ENCODE data around the gene CNPY4.

CNPY4 gene

DNA sequence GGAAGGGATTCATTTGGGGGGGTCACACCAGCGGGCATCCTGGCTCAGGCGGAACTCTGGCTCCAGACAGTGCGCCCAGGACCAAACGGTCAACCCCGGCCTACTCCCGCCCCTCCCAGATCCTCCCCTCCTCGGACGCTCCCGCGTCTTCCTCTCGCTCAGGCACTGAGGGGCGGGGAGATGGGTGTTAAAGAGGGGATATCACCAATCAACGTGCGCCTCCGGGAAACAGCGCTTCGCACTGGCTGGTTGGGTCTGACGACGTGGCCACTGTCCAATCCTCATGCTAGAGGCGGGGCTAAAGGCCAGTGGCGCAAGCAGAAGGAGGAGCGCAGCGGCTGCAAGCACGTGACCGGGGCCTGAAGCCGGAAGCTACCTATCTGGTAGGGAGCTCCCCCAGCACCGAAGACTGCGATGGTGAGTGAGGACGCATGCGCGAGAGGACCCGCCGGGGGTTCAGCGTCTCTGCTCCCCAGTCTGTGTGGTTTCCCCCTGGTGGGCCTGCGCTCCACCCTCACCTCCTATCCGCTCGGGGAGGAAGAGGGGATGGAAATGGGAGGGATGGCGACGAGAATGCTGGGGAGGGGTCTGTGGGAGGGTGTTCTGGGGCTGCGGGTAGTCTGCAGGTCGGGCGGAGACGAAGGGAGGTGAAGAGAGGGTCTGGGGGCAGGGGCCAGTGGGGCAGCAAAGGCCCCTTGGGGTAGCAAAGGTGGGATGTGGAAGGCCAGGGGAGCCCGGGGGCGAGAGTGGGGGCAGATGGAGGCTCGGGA lies 29.3 kb downstream of the CNPY4 start, which contains the start of gene LAMTOR4:
Gene LAMTOR4, plus strand, starts transcription at position 360 of the 770 bp plus-strand sequence. Its CDS starts 55 bp downstream, at position 415.
- peak; percentile 99 for DNase-seq (ENCODE audit: low spot score)

DNA sequence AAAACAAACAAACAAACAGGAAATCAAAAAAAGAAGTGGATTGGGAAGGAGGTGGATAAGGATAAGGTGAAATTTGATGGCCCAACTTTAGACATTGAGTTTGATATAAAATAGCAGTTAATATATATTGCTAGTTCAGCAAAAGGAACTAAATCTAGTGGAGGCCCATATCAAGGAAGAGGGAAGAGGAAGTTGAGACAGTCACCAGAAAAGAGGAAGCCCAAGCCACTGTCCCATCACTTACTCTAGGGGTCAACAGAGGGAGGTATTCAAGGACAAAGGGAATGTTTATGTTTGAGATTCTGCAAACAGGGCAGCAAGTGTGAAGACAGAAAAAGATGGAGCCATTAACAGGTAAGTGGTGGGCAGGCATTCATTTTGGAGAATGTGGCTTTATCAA lies 33.0 kb downstream of the CNPY4 start:
- DNase-seq (ENCODE audit: low spot score), result no peak

DNA sequence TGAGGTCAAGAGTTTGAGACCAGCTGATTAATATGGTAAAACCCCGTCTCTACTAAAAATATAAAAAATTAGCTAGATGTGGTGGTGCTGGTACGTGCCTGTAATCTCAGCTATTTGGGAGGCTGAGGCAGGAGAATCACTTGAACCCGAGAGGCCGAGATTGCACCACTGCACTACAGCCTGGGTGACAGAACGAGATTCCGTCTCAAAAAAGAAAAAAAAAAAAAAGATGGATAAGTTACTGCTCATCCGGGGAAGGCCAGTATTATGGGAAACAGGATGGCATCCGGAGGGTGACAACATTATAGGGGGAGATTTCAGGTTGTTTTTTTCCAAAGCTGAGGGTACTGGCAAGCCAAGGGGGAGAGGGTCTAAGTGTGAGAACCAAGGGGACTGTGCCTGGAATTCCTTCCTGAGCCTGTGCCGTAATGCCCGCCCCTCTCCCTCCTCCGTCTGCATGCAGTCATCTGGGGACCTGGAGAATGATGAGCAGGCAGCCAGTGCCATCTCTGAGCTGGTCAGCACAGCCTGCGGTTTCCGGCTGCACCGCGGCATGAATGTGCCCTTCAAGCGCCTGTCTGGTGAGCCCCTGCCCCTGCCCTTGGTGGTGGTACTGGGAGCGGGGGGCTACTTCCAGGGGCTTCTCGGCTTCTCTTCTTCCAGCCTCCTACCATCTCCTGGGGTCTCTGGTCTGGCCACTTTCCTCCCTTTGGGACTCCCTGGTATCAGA lies 33.7 kb downstream of the CNPY4 start:
- no peak for DNase-seq (ENCODE audit: low spot score)

DNA sequence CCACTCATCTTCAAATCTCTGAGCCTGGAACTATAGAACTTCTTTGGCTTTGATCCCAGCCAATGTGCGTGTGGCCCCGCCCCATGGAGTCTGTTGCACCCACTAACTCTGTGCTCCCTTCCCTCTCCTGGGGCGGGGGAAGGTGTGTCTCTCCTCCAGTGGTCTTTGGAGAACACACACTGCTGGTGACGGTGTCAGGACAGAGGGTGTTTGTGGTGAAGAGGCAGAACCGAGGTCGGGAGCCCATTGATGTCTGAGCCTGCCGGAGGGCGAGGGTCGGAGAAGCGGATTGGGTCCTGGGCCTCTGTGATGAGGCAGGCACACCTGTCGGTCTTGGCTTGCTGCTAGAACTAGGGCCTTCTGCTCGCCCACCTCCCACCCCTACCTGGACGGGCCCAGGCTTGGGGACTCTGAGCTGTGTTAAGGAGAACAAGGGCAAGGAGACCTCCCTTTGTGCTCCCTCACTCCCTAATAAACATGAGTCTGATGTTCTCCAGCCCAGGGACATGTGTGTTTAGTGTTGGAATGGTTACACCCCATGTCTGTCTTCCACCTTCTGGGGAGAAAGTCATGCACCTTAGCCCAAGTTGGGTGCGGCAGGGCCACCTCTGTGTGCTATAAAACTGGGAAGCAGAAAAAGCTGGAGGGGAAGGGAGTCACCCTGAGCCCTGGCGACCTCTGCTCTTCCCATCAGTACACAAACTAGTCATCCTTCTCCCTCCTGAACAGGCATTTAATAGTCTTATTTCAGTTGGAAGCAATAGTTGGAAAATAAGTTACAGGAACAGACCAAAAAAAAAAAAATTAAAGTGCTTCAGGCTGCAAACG lies 34.5 kb downstream of the CNPY4 start:
- DNase-seq (ENCODE audit: low spot score), result no peak

DNA sequence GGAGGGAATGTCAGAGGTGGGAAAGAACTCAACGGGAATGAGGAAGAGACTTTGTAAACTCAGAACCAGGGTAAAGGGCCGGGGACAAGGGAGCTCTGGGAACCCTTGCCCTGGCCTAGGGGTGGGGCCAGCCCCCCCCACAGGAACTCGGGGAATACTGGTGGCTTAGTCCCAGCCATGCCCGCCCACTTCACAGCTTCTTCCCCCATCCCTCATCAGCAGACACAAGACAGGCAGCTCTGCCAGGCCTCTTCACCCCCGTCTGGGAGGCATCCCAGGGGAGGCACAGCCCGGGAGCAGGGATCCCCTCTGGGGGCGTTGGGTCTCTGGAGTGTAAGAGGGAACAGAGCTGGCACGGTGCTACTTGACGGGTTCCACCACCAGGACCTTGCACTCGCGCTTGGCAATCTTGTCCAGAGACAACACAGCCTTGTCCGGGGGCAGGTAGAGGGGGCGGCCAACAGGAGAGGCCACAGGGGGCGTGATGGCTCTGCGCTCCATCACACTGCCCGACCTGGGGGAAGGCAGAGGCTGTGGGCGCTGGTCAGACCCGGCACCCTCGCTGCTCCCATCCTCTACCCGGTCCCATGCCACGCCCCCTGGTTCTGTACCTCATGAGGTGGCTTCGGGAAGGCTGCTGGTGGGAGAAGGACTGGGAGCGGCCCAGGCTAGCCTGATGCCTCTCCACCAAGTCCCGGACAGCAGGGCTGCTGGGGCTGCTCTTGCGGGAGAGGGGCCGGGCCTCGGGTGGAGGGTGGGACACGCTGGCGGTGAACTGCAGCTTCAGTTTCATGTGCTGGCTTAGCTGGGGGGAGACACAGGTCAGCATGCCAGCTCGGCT lies 35.4 kb downstream of the CNPY4 start:
- no peak for DNase-seq (ENCODE audit: low spot score)

DNA sequence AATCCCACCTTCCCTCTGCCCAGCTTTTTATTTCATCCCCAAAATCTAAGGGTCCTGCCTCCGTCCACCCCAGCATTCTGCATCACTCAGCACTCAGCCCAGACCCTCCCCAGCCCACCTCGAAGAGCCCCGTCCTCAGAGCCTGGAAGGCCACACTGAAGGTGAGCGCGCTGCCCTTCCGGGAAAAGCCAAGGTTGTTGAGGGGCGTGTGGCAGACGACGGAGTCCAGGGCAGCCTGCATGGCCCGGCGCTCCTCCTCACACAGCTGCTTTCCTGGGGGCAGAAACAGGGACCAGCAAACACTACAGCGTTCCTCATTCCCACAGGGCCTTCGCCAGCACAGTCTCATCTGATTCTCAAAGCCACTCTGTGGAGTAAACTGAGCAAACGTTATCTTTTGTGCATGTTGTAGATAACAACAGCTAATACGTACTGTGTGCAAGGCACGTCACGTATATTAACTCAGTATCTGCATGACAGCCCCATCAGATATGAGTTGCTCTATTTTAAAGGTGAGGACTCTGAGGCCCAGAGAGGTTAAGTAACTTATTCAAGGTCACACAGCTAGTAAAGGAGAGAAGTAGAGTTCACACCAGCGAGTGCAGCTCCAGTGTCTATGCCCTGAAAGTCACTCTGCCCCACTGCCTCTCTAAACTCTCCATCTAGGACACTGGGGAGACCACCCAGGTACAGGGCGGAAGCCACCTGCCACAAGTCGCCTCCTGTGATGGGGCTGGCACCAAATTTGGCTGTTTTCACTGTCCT lies 36.3 kb downstream of the CNPY4 start:
- no peak for DNase-seq (ENCODE audit: low spot score)

DNA sequence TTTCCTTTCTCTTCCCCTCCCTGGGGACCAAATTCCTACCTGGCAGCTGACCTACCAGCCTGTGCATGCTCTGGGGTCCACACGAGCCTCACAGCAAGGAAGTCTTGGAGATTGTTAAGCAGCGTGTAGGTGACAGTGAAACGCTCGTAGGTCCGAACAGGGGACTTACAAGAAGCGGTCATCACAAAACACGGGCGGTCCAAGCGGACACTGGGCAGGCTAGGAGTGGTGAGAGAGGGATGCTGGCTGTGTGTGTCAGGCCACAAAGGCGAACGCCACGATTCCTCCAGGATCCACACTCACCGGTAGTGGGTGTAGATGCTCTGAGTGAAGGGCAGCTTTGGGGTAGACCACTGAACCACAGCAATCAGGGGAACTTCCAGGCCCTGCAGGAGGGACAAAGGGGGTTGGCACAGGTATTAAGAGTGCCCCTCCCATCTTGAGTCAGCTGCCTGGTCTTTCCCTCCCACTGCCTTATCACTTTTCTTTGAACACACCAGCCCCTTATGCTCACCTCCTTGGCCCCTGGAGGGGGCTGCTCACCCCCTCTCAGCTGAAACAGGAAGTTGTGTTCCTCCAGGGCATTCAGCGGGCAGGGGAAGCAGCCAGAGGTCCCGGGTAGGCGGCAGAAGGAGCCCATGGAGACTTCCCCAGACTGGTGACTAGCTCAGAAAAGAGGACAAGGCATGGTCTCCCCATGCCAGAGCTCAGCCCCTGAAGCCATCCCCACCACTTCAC lies 37.1 kb downstream of the CNPY4 start:
- DNase-seq (ENCODE audit: low spot score), result no peak

DNA sequence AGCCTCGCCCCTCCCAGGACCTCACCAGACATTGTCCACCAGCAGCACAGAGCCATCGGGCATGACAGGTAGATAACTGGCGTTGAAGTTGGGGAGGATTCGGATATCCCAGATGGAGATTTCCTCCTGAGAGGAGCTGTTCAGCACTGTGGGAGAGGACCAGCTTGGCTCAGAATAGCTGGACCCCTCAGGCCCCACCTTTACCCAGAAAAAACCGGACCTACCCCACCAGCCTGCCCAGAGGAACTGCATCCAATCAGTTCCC lies 37.6 kb downstream of the CNPY4 start:
- no peak for DNase-seq (ENCODE audit: low spot score)

DNA sequence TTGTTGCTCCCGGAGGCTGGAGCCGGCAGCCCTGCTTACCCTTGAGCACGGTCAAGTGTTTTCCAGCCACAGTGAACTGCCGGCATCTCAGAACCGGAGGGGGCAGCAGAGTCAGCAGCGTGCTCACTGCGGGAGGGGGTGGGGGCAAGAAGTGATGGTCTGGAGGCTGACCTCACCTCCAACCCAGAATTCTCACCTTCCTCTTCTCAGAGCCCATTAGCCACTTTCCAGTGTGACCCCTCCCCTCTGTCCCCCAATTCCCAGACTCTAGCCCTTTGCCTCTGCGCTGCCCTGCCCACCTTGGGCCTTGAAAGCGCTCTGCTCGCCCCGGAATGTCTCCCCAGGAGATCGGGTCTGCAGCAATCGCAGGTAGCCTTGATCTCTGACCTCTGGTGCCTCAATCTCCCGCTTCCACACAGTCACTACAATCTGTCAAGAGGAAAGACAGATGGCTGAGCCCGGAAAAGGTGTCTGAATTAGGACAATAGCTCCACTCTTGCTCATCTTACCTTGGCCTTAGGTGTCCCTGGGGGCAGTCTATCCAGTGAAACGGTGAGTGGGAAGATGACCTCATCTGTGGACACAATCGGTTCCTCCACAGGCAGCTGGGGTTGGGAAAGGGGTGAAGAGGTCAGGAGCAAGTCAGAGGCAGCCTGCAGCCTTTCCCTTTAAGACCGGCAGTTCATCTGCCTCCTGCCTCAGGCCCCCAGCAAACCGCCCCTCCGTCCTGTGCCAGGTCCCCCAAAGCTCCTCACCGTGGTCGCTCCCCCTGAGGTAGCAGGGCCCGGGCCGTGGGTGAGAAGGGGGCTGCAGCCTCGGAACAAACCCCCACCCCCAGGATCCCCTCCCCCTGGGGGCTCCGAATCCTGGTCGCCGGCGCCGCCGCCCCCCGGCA lies 38.1 kb downstream of the CNPY4 start:
- no peak for DNase-seq (ENCODE audit: low spot score)

DNA sequence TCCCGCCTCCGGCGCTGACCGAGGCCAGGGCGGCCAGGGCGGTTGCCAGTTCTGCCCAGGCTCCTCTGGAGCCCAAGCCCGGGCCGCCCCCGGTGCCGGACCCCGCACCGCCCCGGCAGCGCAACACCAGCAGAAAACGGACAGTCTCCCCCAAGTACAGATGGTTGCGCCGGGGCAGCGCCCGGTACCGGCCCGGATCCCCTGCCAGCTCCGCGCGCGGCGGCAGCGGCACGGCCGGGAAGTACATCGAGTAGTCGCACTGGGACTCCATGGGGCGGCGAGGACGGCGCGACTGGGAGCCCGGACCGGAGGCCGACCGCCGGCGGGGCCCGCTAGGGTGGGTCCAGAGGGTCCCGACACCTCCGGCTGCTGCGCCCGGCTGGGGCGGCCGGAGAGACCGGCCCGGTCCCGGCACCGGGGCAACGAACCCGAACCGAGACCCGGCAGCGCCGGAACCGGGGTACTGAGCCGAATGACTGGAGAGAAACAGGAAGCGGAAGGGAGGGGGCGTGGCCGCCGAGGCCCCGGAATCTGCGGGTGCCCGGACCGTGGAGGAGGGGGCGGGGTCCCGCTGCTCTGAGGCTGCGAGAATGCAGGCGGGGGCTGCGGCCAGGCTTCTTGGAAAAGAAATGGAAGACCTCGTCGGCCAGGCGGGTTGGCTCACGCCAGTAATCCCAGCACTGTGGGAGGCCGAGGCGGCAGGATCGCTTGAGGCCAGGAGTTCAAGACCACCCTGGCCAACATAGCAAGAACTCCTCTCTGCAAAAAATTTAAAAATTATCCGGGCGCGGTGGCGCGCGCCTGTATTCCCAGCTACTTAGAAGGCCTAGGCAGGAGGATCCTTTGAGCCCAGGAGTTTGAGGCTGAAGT lies 39.0 kb downstream of the CNPY4 start, which contains the start of gene TRAPPC14:
Gene TRAPPC14, minus strand, starts transcription at position 495 of the 870 bp plus-strand sequence. Its CDS starts 224 bp downstream, at position 271.
- peak; percentile 71 for DNase-seq (ENCODE audit: low spot score)

DNA sequence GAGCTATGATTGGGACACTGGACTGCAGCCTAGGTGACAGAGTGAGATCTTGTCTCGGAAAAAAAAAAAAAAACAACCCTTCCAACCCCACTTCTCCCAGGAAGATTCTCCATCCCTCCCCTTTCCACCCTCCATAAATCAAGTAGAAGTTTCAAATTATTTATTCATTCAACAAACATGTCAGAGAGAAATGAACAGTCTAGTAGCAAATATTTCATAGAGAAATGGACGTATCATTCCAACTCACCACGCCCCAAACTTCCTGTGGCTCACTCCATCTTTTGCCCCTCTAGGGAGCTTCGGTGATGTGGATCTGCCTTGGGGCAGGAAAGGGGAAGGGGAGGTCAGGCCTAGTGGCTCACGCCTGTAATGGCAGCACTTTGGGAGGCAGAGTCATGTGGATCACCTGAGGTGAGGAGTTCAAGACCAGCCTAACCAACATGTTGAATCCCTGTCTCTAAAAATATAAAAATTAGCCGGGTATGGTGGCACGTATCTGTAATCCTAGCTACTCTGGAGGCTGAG lies 39.7 kb downstream of the CNPY4 start:
- no peak for DNase-seq (ENCODE audit: low spot score)

DNA sequence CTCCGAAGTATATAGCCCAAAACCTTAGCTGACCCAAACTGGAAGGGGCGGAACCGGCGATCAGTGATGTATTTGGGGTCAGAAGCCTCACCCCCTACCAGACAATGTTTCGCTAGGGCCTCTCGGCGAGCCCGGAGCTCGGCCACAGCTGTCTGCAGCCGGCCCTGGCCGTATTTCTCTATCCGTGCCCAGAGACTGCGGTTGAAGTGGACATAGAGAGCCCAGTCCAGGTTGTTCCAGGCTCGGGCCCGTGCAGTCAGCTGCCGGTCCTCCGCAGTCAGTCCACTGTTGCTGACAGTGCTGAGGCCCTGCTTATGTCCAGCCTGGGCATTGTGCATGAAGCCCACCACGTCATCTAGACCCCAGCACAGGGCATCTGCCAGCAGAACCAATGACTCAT lies 40.6 kb downstream of the CNPY4 start:
- no peak for DNase-seq (ENCODE audit: low spot score)

DNA sequence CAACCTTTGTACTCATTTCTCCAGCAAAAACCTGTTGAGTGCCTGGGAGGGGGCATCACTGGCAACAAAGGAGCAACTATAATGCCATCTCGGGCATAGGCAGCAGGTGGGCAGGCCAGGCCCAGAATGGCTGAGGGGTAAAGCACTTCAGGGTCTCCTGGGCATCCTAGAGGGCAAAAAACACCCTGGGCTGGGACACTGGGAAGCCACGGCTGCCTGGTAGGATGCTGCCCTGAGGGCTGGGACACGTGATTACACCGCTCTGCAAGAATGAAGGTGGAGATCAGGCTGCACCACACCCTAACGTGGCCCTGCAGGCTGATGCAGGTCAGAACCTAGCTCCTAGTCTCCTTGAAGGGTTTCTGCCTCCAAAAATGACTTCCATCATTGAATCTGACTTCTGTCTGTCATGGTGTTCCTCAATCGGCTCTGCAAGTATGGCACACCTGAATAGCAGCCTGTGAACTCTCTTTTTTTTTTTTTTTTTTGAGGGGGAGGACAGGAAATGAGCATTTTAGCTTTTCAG lies 43.6 kb downstream of the CNPY4 start:
- no peak for DNase-seq (ENCODE audit: low spot score)

DNA sequence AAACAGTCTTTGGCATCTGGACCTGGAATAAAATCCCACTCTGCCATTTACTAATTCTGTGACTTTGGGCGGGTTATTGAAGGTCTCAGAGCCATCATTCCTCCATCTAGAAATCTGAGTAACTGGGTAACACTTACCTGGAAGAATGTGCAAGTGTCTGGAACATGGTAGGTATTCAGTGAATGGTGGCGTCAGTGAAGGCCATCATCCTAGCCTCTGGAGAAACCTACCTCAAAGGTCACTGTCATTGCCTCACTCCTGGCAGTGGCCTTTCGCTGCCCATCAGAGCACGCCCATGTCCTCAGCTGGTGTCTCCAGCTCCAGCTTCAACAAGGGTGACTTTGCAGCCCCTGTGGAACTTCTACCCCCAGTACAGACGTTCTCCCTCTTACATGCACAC lies 44.4 kb downstream of the CNPY4 start:
- no peak for DNase-seq (ENCODE audit: low spot score)

DNA sequence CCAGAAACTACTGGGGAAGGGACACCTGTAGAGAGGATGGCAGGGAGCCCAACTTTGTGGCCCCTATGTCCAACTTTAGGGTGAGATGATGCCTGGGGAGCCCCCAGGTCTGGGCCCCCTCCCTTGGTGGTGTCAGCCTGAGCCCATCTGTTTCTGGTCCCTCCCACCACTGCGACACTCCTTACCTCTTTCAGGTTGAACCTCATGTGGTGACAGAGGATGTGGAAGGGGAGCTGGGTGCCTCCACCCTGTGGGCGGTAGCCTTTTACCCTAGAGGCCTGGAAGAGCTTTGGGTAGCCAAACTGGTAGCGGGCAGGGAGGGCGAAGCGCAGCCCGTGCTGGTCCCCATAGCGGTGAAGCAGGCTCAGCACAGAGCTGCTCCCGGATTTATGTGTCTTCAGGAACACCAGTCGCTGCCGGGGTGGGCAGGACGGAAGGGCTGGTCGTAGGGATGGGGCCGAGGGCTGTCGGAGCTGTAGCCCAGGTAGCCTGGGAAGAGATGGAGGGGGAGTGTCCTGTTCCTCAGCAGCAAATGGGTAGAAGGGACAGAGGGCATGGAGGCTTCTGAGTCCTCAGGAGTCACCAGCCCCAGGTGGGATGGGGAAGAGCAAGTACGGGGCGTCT lies 47.0 kb downstream of the CNPY4 start:
- no peak for DNase-seq (ENCODE audit: low spot score)

DNA sequence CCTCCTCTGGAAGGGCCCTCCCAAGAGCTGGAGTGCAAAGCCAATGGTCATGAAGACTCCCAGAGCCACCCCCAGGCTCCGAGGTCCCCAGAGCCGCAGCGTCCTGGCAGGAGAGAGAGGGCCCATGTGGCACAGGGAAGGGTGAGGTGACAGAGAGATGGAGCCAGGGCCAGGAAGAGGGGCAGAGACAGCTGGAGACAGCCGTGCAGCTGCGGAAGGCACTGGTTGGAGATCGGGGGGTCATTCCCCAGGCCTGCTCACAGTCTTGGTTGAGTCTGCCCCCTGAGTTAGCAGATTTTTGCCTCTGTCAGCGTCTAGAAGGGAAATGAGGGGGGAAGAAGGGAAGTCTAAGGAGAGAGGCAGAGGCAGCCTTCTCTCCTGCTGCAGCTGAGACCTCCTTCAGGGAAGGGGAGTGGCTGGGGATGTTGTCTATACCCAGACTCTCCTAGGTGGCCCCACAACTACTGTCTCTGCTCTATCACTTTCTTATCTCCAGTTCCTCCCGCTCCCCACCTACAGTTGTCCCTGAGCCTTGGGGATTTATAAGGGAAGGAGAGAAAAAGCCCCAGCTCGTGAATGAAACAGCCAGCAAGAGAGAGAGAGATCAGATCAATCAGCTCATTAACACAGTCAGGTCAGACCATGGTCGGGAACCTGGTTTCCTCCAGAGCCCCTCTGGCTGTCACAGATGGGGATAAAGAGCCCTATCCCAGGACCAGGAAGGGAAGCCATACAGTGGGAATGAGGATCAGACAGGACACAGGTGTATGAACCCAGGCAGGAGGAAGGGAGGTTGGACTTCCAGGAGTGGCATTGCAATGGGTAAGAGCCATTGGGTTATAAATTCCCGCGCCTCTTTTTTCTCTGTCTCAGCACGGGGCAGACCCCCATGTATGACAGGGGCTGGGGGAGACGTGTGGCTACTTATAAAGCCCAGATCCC lies 47.8 kb downstream of the CNPY4 start:
- no peak for DNase-seq (ENCODE audit: low spot score)
